HCT116 (cell line): ENCODE measurements around the gene ZMYM2. TPM values are rescaled to one million over a fixed set of nuclear protein-coding genes. Genes with fewer than 3 reads are reported as not detected.

Experiments
- ATAC-seq: fragments of 200-7000 bp; cut with Tn5 transposase; 2 replicates; pipeline ENCODE4 v1.9.1; 2020; ENCODE audit warnings: mild to moderate bottlenecking, moderate library complexity
- BruUV-seq: library from RNA; stranded (reverse); fragments of 400-500 nt; replicated peaks from 2 replicates; lab custom pipeline; 2021; lab: Mats Ljungman, UMichigan
- CTCF ChIA-PET: fragments of 300-600 bp; sonication (Branson Sonifier 250); formaldehyde crosslinking; loops from one replicate; lab custom pipeline; 2021; ENCODE audit warnings: antibody characterized with exemption; lab: Charles Lee
- POLR2A ChIA-PET: fragments of 300-600, 350-600 bp; sonication (Branson Sonifier 250); formaldehyde crosslinking; loops from one replicate; lab custom pipeline; 2021; ENCODE audit warnings: antibody characterized with exemption; lab: Charles Lee
- RAD21 ChIA-PET, 2 experiments: fragments of 300-600 bp; sonication (Branson Sonifier 250); formaldehyde crosslinking; loops; one replicate each; lab custom pipeline; 2023; ENCODE audit warnings: low total read pairs in 2 of 2; ENCODE audit not compliant: uncharacterized antibody in 2 of 2, unreplicated experiment in 2 of 2, low non-redundant PET in 1 of 2; lab: Charles Lee
- DNase-seq: peaks from one replicate; pipeline ENCODE4 v3.0.0-alpha.2; 2010; ENCODE audit warnings: low read depth, low spot score
- H2AFZ ChIP-seq: fragments of 200-600 bp; shearing (Covaris generic), sonication (generic); 2 replicates; pipeline ENCODE4 v1.6.1; 2017; ENCODE audit warnings: low read depth, mixed run types, mixed read lengths, antibody characterized with exemption, low read length; ENCODE audit not compliant: poor library complexity, severe bottlenecking
- H3K27ac ChIP-seq: 2 replicates; pipeline ENCODE4 v1.5.1; 2012; ENCODE audit warnings: low read depth, low read length
- H3K27me3 ChIP-seq: fragments of 200-600 bp; sonication (generic); 2 replicates; pipeline ENCODE4 v1.6.1; 2016; ENCODE audit warnings: mixed run types, low read length, mixed read lengths; ENCODE audit not compliant: insufficient read depth
- H3K36me3 ChIP-seq, 2 experiments: fragments of 200-500 bp in 1 of 2; fragments of 200-600 bp in 1 of 2; sonication (Bioruptor generic) in 1 of 2; sonication (generic) in 1 of 2; 2 replicates each; pipeline versions ENCODE4 v1.5.1 to v1.6.1; 2014 to 2016; ENCODE audit warnings: low read length in 2 of 2, inconsistent platforms in 1 of 2, mixed read lengths in 1 of 2, mixed run types in 1 of 2; ENCODE audit not compliant: insufficient read depth in 2 of 2, control insufficient read depth in 1 of 2
- H3K4me1 ChIP-seq, 2 experiments: fragments of 200-600 bp in 1 of 2; sonication (generic) in 1 of 2; 2 replicates each; pipeline versions ENCODE4 v1.5.1 to v1.6.1; 2012 to 2017; ENCODE audit warnings: low read length in 2 of 2, inconsistent platforms in 1 of 2, mild to moderate bottlenecking in 1 of 2, mixed read lengths in 1 of 2, mixed run types in 1 of 2, moderate library complexity in 1 of 2; ENCODE audit not compliant: insufficient read depth in 2 of 2, control insufficient read depth in 1 of 2
- H3K4me2 ChIP-seq: fragments of 200-600 bp; sonication (generic); 2 replicates; pipeline ENCODE4 v1.6.1; 2017; ENCODE audit warnings: mixed run types, low read length, mixed read lengths
- H3K4me3 ChIP-seq, 2 experiments: fragments of 200-600 bp in 1 of 2; sonication (generic) in 1 of 2; replicated peaks in 1 of 2; 2 replicates each; pipeline ENCODE4 v1.5.1; 2011 to 2016; ENCODE audit warnings: low read length in 2 of 2, control low read depth in 1 of 2, low read depth in 1 of 2, mild to moderate bottlenecking in 1 of 2, mixed read lengths in 1 of 2, mixed run types in 1 of 2
- H3K79me2 ChIP-seq: fragments of 200-600 bp; sonication (generic); 2 replicates; pipeline ENCODE4 v1.6.1; 2017; ENCODE audit warnings: mild to moderate bottlenecking, mixed run types, low read length, moderate library complexity, mixed read lengths; ENCODE audit not compliant: insufficient read depth
- H3K9ac ChIP-seq: fragments of 200-600 bp; sonication (generic); 2 replicates; pipeline ENCODE4 v1.6.1; 2016; ENCODE audit warnings: low read length, mixed read lengths
- H3K9me2 ChIP-seq: fragments of 200-600 bp; sonication (generic), shearing (Covaris generic); 2 replicates; pipeline ENCODE4 v1.6.1; 2017; ENCODE audit warnings: mixed run types, mild to moderate bottlenecking, moderate library complexity; ENCODE audit not compliant: insufficient read depth
- H3K9me3 ChIP-seq, 2 experiments: fragments of 200-500 bp in 1 of 2; fragments of 200-600 bp in 1 of 2; sonication (Bioruptor generic) in 1 of 2; sonication (generic) in 1 of 2; 2 replicates each; pipeline ENCODE4 v1.6.1; 2014 to 2017; ENCODE audit warnings: low read length in 2 of 2, mixed read lengths in 2 of 2, inconsistent platforms in 1 of 2, low read depth in 1 of 2, mild to moderate bottlenecking in 1 of 2, mixed run types in 1 of 2, moderate library complexity in 1 of 2; ENCODE audit not compliant: control insufficient read depth in 1 of 2, insufficient read depth in 1 of 2
- H4K20me1 ChIP-seq: fragments of 200-600 bp; sonication (generic), shearing (Covaris generic); 2 replicates; pipeline ENCODE4 v1.6.1; 2017; ENCODE audit warnings: mixed run types, mild to moderate bottlenecking, moderate library complexity; ENCODE audit not compliant: insufficient read depth
- CBX3 ChIP-seq: IDR thresholded peaks from 2 replicates; pipeline ENCODE4 v1.6.1; 2012; ENCODE audit warnings: low read depth
- CEBPB ChIP-seq: IDR thresholded peaks from 2 replicates; pipeline ENCODE4 v1.6.1; 2012; ENCODE audit warnings: low read depth
- CTCF ChIP-seq, 3 experiments: fragments of 200-600 bp in 1 of 3; sonication (generic) in 1 of 3; IDR thresholded peaks in 2 of 3; conservative IDR thresholded peaks in 1 of 3; 2 replicates each; pipeline ENCODE4 v1.5.1; 2012 to 2017; ENCODE audit warnings: low read depth in 2 of 3, low read length in 2 of 3, antibody characterized with exemption in 1 of 3, borderline replicate concordance in 1 of 3, control low read depth in 1 of 3, mild to moderate bottlenecking in 1 of 3, mixed read lengths in 1 of 3, mixed run types in 1 of 3, moderate library complexity in 1 of 3; ENCODE audit not compliant: insufficient read depth in 1 of 3
- MAX ChIP-seq: IDR thresholded peaks from 2 replicates; pipeline ENCODE4 v1.6.1; 2012
- SIN3A ChIP-seq: IDR thresholded peaks from 2 replicates; pipeline ENCODE4 v1.6.1; 2012; ENCODE audit warnings: low read depth
- ZFX ChIP-seq: fragments of 450-650 bp; IDR thresholded peaks from 2 replicates; pipeline ENCODE4 v1.6.1; 2017
- intact Hi-C: fragments of 100-400 bp; cut with micrococcal nuclease; formaldehyde crosslinking; loops from 2 replicates; pipeline ENCODE4 v1.10.0; 2022
- total RNA-seq: library from RNA; stranded (reverse); gene quantifications from one replicate; pipeline ENCODE4 v1.2.1, GENCODE V29; 2021; ENCODE audit not compliant: unreplicated experiment

The ZMYM2 gene
- total RNA-seq, 1 experiment from 2014 or later = 53.0 TPM

- Histone ChIP-seq H2AFZ (no peak overlapping the region), H3K9me2 (no peaks in the 10 kb centered on the region), H3K36me3 (no peaks in the 10 kb centered on the region), H3K79me2 (no peaks in the 10 kb centered on the region), H4K20me1 (no peaks in the 10 kb centered on the region), H3K4me1 (peaks cover 3 to 36% of the 10 kb centered on the region in 2 experiments; a peak in 3 of 4 replicates), H3K27me3 (no peaks in the 10 kb centered on the region), H3K9me3 (no peaks in the 10 kb centered on the region), H3K9ac (no peak overlapping the region), H3K27ac (no peak overlapping the region), H3K4me2 (no peak overlapping the region), H3K4me3 (no peak overlapping the region)
- no peak for DNase-seq
- ChIA-PET CTCF (no interaction called here), POLR2A (no interaction called here), RAD21 (no interaction called here)
- no TSS peak for BruUV-seq
- TF ChIP-seq CTCF (IDR thresholded peaks at IDR 0.05 in 2 of 3, conservative IDR thresholded peaks at IDR 0.05 in 1 of 3; ENCODE audit: borderline replicate concordance in 1 of 3, insufficient read depth in 1 of 3, low read depth in 2 of 3, low read length in 2 of 3) = peak in 2 of 3 experiments; percentile 30 to 37; a peak in 1 of 6 replicates
- no peak for TF ChIP-seq CBX3
- intact Hi-C loops = no loop called here
- no peak for ATAC-seq
Measured at GRCh38 chr13:20116213-20116612, 157.7 kb downstream of the ZMYM2 start.

GRCh38 chr13:20118268-20119140 is 160.0 kb downstream of the ZMYM2 start:
- no peaks in the 10 kb centered on the region for H3K27me3 ChIP-seq
- H4K20me1 ChIP-seq = no peaks in the 10 kb centered on the region
- H3K36me3 ChIP-seq = no peaks in the 10 kb centered on the region
- TF ChIP-seq SIN3A (no peak), ZFX (peak; percentile 34; the same call in 1 of the 2 replicates), MAX (0 out of 2 replicates have a peak, but pooled peaks have one; percentile 29), CBX3 (no peak), CEBPB (no peak)
- peak overlapping the region; percentile 96 for H3K4me2 ChIP-seq
- H3K9me3 ChIP-seq = no peaks in the 10 kb centered on the region
- H3K4me1 ChIP-seq = peaks cover 5 to 44% of the 10 kb centered on the region in 2 experiments; a peak in 3 of 4 replicates
- no peaks in the 10 kb centered on the region for H3K9me2 ChIP-seq
- ChIA-PET RAD21 (interaction anchor here in 1 of 2 experiments (1.3 kb wide), 1 partner anchor 42 kb away, joined by 5 read pairs; the partner anchor contains the start of gene GJA3), POLR2A (interaction anchor here (0.7 to 2.6 kb wide), 4 partner anchors 9 to 45 kb away, joined by 3 to 13 read pairs (median 4); no protein-coding TSS in a partner anchor), CTCF (interaction anchor here (0.5 to 1.1 kb wide), 2 partner anchors 10 to 407 kb away, joined by 3 to 13 read pairs; partner anchors contain the start of gene CRYL1)
- DNase-seq (no peak), ATAC-seq (peak; percentile 56)
- peak overlapping the region; percentile 60 for H3K9ac ChIP-seq
- peak overlapping the region; percentile 73 for H3K27ac ChIP-seq
- BruUV-seq = no TSS peak
- intact Hi-C loops = no loop called here
- peak overlapping the region; percentile 51 to 65 for H3K4me3 ChIP-seq
- H3K79me2 ChIP-seq = no peaks in the 10 kb centered on the region
- peak overlapping the region; percentile 32 for H2AFZ ChIP-seq
